Spleen (tissue), 11 donors: ENCODE results near the gene TBL1XR1. TPM values are rescaled to one million over a fixed set of nuclear protein-coding genes. Genes with fewer than 3 reads are reported as not detected.

Source experiments
- DNase-seq: peaks from one replicate; pipeline ENCODE4 v3.0.0-alpha.2; 2020
- H3K27ac ChIP-seq, 8 donors: fragments of 200-600 bp; sonication (generic) in 7 of 8; 1 replicate in 4 of 8; 2 replicates in 4 of 8; pipeline versions ENCODE4 v1.5.0 to v1.8.0; 2016 to 2021; ENCODE audit warnings: inconsistent platforms in 4 of 8, mild to moderate bottlenecking in 4 of 8, moderate library complexity in 1 of 8
- H3K27me3 ChIP-seq, 7 donors: fragments of 200-600 bp; sonication (generic) in 6 of 7; replicated peaks in 1 of 7; 1 replicate in 4 of 7; 2 replicates in 3 of 7; pipeline versions ENCODE4 v1.5.0 to v1.8.0; 2016 to 2021; ENCODE audit warnings: inconsistent platforms in 3 of 7, mild to moderate bottlenecking in 1 of 7
- H3K36me3 ChIP-seq, 6 donors: fragments of 200-600 bp; sonication (generic) in 5 of 6; 1 replicate in 4 of 6; 2 replicates in 2 of 6; pipeline versions ENCODE4 v1.5.0 to v1.8.0; 2016 to 2021; ENCODE audit warnings: inconsistent platforms in 2 of 6
- H3K4me1 ChIP-seq, 6 donors: fragments of 200-600 bp; sonication (generic) in 5 of 6; 1 replicate in 3 of 6; 2 replicates in 3 of 6; pipeline versions ENCODE4 v1.5.0 to v1.8.0; 2016 to 2021; ENCODE audit warnings: inconsistent platforms in 3 of 6
- H3K4me3 ChIP-seq, 8 donors: fragments of 200-600 bp; sonication (generic) in 7 of 8; 1 replicate in 4 of 8; 2 replicates in 4 of 8; pipeline versions ENCODE4 v1.5.0 to v1.8.0; 2016 to 2021; ENCODE audit warnings: inconsistent platforms in 4 of 8, mild to moderate bottlenecking in 4 of 8, moderate library complexity in 2 of 8
- H3K9me3 ChIP-seq, 8 donors: fragments of 200-600 bp; sonication (generic) in 7 of 8; 1 replicate in 4 of 8; 2 replicates in 4 of 8; pipeline versions ENCODE4 v1.5.0 to v1.8.0; 2016 to 2021; ENCODE audit warnings: inconsistent platforms in 4 of 8
- POLR2A ChIP-seq, 3 donors: fragments of 450-650 bp; IDR thresholded peaks; one replicate each; pipeline ENCODE4 v1.5.1; 2017; ENCODE audit warnings: antibody characterized with exemption in 3 of 3, mild to moderate bottlenecking in 1 of 3
- POLR2AphosphoS5 ChIP-seq, 3 donors: sonication (generic); formaldehyde crosslinking; IDR thresholded peaks; one replicate each; pipeline ENCODE4 v1.5.1; 2017; ENCODE audit warnings: antibody characterized with exemption in 3 of 3
- WGBS, 5 donors: extraction: QIAGEN DNeasy Blood & Tissue Kit in 3 of 5; methylation state at CpG; one replicate each; pipeline versions ENCODE4 v1.1.5 to v1.1.7; 2013 to 2018; 5-methylcytosine and 5-hydroxymethylcytosine counted together
- intact Hi-C: fragments of 100-400 bp; cut with DNase I; formaldehyde crosslinking; loops from one replicate; pipeline ENCODE4 v1.15.0; 2023; ENCODE audit warnings: low total_unique reads
- polyA plus RNA-seq, 3 donors: library from polyadenylated mRNA; stranded (reverse); fragments of 200-250 nt; gene quantifications; one replicate each; pipeline ENCODE4 v1.2.1, GENCODE V29; 2013
- total RNA-seq, 7 donors: library from RNA; depleted of rRNA in 3 of 7; stranded (reverse); fragments of >200 nt in 3 of 7; fragmentation: NEBNext Ultra II Directional in 4 of 7; extraction: Animal tissue kit (Norgen Biotek cat#: 25700) in 4 of 7; gene quantifications; one replicate each; pipeline versions ENCODE4 v1.1.0 to v1.2.1, GENCODE V29; 2016 to 2021
- TF ChIP-seq, protein P1 (sequence below), 11 experiments: fragments of 200-600 bp in 7 of 11; fragments of 450-650 bp in 4 of 11; sonication (generic) in 4 of 11; IDR thresholded peaks in 8 of 11; conservative IDR thresholded peaks in 3 of 11; 1 replicate in 7 of 11; 2 replicates in 4 of 11; pipeline versions ENCODE4 v1.4.0 to v1.8.0; 2016 to 2021; ENCODE audit warnings: antibody characterized with exemption in 11 of 11, inconsistent platforms in 4 of 11, mild to moderate bottlenecking in 1 of 11
- donor health status: healthy with polysubstance abuse.
- donor health status: DM: no; HTN: no; CAD: no; lungs with moderate emphysema.
- donor health status: DM: no; HTN: no; CAD: no.
- donor health status: Bipolar disorder and iron deficiency.
- donor health status: healthy.
- donor health status: DM: no; HTN: no; CAD: no.
- donor health status: DM: yes; HTN: yes; CAD: no.

The TBL1XR1 gene
- total and polyA plus RNA-seq, 10 donors, result 32.4 to 168 (median 97.2) TPM

DNA sequence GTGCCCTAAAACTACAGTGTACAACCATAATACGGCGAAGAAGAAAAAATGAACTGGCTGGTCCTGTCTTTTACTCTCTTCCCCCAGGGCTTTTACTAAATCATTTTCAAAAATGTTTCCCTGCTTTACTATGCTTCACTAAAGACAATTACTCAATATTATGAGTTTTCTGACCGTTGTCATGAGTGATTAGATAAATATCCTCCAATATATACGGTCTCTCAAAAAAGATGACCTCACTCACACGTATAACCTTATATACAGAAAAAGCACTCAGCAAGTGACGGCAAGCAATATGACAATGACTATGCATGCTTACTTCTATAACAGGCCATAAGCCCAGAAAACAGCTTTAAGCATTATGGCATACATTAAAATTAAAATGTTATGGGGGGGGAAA is 60.5 kb downstream of the TBL1XR1 start:
- no peak for DNase-seq
- Histone ChIP-seq H3K27me3 (no peaks in the 10 kb centered on the region), H3K36me3 (no peaks in the 10 kb centered on the region), H3K9me3 (no peaks in the 10 kb centered on the region), H3K4me1 (peaks cover 20 to 96% (median 63%) of the 10 kb centered on the region in 6 donors), H3K4me3 (no peak overlapping the region), H3K27ac (no peak overlapping the region)
- WGBS, 5 donors, result 74 to 94% (median 89%) methylated on average over 6 of the region's 6 CpGs
- TF ChIP-seq POLR2AphosphoS5 (IDR thresholded peaks at IDR 0.05), result no peak
- intact Hi-C loops, result no loop called here

DNA sequence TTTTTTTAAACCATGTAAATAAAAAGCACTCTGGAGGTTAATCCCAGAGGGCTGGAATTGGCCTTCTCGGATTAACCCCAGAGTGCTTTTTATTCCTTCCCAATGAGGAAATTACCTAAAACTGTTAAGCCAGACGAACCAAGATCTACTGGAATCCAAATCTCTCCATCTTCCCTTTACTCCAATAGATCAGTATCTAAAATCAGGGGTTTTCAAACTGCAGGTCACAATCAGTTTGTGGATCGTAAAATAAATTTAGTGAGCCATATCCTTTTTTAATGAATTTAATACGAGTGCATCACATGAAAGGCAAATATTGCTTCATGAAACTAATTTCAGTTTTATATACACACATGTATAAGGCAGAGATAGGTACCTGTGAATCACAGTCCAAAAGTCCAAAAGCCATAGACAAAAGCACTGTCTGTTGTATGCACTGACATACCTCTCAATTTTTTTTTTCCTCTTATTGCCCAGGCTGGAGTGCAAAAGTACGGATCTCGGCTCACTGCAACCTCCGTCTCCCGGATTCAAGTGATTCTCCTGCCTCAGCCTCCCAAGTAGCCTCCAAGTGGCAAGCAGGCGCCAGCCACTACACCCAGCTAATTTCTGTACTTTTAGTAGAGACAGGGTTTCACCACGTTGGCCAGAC is 61.3 kb downstream of the TBL1XR1 start:
- no peaks in the 10 kb centered on the region for H3K27me3 ChIP-seq
- H3K36me3 ChIP-seq, result peaks cover 0 to 6% (median 0%) of the 10 kb centered on the region in 6 donors
- intact Hi-C loops, result no loop called here
- peaks cover 15 to 96% (median 60%) of the 10 kb centered on the region in 6 donors for H3K4me1 ChIP-seq
- H3K9me3 ChIP-seq, result no peaks in the 10 kb centered on the region
- no peak overlapping the region for H3K4me3 ChIP-seq
- TF ChIP-seq, protein P1, sequence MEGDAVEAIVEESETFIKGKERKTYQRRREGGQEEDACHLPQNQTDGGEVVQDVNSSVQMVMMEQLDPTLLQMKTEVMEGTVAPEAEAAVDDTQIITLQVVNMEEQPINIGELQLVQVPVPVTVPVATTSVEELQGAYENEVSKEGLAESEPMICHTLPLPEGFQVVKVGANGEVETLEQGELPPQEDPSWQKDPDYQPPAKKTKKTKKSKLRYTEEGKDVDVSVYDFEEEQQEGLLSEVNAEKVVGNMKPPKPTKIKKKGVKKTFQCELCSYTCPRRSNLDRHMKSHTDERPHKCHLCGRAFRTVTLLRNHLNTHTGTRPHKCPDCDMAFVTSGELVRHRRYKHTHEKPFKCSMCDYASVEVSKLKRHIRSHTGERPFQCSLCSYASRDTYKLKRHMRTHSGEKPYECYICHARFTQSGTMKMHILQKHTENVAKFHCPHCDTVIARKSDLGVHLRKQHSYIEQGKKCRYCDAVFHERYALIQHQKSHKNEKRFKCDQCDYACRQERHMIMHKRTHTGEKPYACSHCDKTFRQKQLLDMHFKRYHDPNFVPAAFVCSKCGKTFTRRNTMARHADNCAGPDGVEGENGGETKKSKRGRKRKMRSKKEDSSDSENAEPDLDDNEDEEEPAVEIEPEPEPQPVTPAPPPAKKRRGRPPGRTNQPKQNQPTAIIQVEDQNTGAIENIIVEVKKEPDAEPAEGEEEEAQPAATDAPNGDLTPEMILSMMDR (IDR thresholded peaks at IDR 0.05 in 8 of 11, conservative IDR thresholded peaks at IDR 0.05 in 3 of 11), result no peak
- no peak for TF ChIP-seq POLR2AphosphoS5 (IDR thresholded peaks at IDR 0.05)
- TF ChIP-seq POLR2A (IDR thresholded peaks at IDR 0.05), result no peak
- DNase-seq, result no peak
- 85 to 92% (median 90%) methylated on average over 10 of the region's 10 CpGs for WGBS, 5 donors
- H3K27ac ChIP-seq, result no peak overlapping the region

DNA sequence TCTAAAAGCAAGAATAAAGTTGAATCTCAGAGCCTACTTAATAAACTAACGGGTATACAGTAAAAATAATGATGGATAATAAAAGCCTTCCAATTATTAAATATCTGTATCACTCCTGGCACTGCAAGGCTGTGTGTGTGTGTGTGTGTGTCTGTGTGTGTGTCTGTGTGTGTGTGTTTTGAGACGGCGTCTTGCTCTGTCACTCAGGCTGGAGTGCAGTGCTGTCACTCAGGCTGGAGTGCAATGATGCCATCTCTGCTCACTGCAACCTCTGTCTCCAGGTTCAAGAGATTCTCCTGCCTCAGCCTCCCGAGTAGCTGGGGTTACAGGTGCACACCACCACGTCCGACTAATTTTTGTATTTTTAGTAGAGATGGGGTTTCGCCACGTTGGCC is 62.5 kb downstream of the TBL1XR1 start:
- H3K36me3 ChIP-seq, result peaks cover 0 to 7% (median 0%) of the 10 kb centered on the region in 6 donors
- intact Hi-C loops, result no loop called here
- WGBS, 5 donors, result 76 to 91% (median 78%) methylated on average over 7 to 8 of the region's 8 CpGs

DNA sequence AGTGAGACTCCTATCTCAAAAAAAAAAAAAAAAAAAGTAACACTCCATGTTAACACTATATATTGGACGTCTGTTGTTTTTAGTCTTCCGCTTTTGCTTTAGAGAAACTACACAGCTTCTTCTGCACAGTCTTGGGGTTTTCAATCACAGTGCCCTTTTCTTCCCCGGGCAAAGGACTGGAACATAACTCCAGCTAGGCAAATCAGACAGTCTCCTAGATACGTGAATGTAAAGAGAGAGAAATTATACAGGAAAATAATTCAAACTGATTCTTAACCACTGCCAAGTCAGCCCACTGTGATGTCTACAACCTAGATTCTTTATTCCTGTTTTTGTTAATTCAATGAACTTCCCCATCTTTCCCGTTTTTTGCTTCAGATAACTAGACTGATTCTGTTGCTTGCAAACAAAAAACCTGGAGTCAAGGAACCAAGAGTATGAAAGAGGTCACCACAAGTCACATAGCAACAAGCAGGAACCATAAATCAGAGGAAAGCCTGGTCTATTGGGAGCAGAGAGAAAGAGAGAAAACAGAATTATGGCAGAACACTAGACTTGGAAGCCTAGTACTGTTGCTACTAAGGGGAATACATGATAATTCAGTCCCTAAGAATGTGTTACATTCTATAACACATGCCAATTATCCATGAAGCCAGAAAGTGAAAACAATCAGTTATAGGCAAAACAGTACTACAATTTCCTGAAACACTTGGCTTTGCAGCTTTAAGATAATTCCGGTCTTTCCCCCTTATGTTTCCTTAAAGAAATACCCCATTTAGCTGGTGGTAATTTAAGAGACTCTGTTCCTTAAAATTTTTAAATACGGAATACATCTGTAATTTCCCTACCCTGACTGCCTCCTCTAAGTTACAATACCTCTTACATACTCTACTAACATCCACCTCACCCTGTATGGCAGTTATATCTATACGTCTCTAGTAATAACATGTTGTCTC is 63.1 kb downstream of the TBL1XR1 start:
- 41 to 54% (median 47%) methylated on average over 8 of the region's 8 CpGs for WGBS, 5 donors
- DNase-seq, result no peak
- Histone ChIP-seq H3K4me1 (peaks cover 15 to 94% (median 54%) of the 10 kb centered on the region in 6 donors), H3K27me3 (no peaks in the 10 kb centered on the region), H3K9me3 (no peaks in the 10 kb centered on the region), H3K4me3 (no peak overlapping the region), H3K36me3 (peaks cover 0 to 7% (median 0%) of the 10 kb centered on the region in 6 donors), H3K27ac (peak overlapping the region in 2 of 8 donors; percentile 3 to 22)
- intact Hi-C loops, result no loop called here
- peak in 1 of 3 donors; percentile 9 for TF ChIP-seq POLR2A (IDR thresholded peaks at IDR 0.05)
- TF ChIP-seq, protein P1 (IDR thresholded peaks at IDR 0.05 in 8 of 11, conservative IDR thresholded peaks at IDR 0.05 in 3 of 11), result no peak
- TF ChIP-seq POLR2AphosphoS5 (IDR thresholded peaks at IDR 0.05), result no peak

More for the DNA sequence above, 62.5 kb downstream of the TBL1XR1 start:
- no peaks in the 10 kb centered on the region for H3K27me3 ChIP-seq
- DNase-seq, result no peak
- no peak overlapping the region for H3K27ac ChIP-seq
- H3K4me3 ChIP-seq, result no peak overlapping the region
- TF ChIP-seq POLR2A (IDR thresholded peaks at IDR 0.05), result no peak
- TF ChIP-seq, protein P1 (IDR thresholded peaks at IDR 0.05 in 8 of 11, conservative IDR thresholded peaks at IDR 0.05 in 3 of 11), result no peak
- no peak for TF ChIP-seq POLR2AphosphoS5 (IDR thresholded peaks at IDR 0.05)
- H3K4me1 ChIP-seq, result peaks cover 15 to 94% (median 55%) of the 10 kb centered on the region in 6 donors
- H3K9me3 ChIP-seq, result no peaks in the 10 kb centered on the region
